Endothelial cell (in vitro differentiated cells): Measurements from ENCODE around the gene TEN1. TPM values are rescaled to one million over a fixed set of nuclear protein-coding genes. Genes with fewer than 3 reads are reported as not detected.
"Not testable (repeated sequence)": the region's sequence is repeated elsewhere in the genome, so short reads cannot be mapped to it uniquely, and the experiment has no call there.

Experiments used
- DNase-seq: peaks from one replicate; pipeline ENCODE4 v3.0.0; 2021; ENCODE audit warnings: low spot score
- H3K27ac Mint-ChIP-seq: one replicate; pipeline ENCODE4 v1.8.0; 2021; ENCODE audit warnings: mixed read lengths, inconsistent platforms; ENCODE audit not compliant: unreplicated experiment
- H3K27me3 Mint-ChIP-seq: one replicate; pipeline ENCODE4 v1.8.0; 2021; ENCODE audit warnings: mild to moderate bottlenecking, moderate library complexity, mixed read lengths, inconsistent platforms; ENCODE audit not compliant: unreplicated experiment
- H3K36me3 Mint-ChIP-seq: one replicate; pipeline ENCODE4 v1.8.0; 2021; ENCODE audit warnings: mild to moderate bottlenecking, low read depth, mixed read lengths, inconsistent platforms; ENCODE audit not compliant: unreplicated experiment
- H3K4me1 Mint-ChIP-seq: one replicate; pipeline ENCODE4 v1.8.0; 2021; ENCODE audit warnings: mild to moderate bottlenecking, mixed read lengths, inconsistent platforms; ENCODE audit not compliant: unreplicated experiment
- H3K4me3 Mint-ChIP-seq: one replicate; pipeline ENCODE4 v1.8.0; 2021; ENCODE audit warnings: mild to moderate bottlenecking, mixed read lengths, inconsistent platforms; ENCODE audit not compliant: unreplicated experiment
- H3K9me3 Mint-ChIP-seq: one replicate; pipeline ENCODE4 v1.8.0; 2021; ENCODE audit warnings: mixed read lengths, inconsistent platforms; ENCODE audit not compliant: unreplicated experiment
- total RNA-seq: library from RNA; stranded (reverse); fragmentation: NEBNext Ultra II Directional; extraction: Animal tissue kit (Norgen Biotek cat#: 25700); gene quantifications from one replicate; pipeline ENCODE4 v1.2.1, GENCODE V29; 2021; ENCODE audit not compliant: unreplicated experiment
- TF ChIP-seq, protein P1 (sequence below): fragments of 200-600 bp; sonication (generic); IDR thresholded peaks from one replicate; pipeline ENCODE4 v1.5.0; 2021; ENCODE audit warnings: antibody characterized with exemption; ENCODE audit not compliant: unreplicated experiment

The TEN1 gene
- total RNA-seq, 1 donor from 2014 or later = 22.6 TPM

DNA sequence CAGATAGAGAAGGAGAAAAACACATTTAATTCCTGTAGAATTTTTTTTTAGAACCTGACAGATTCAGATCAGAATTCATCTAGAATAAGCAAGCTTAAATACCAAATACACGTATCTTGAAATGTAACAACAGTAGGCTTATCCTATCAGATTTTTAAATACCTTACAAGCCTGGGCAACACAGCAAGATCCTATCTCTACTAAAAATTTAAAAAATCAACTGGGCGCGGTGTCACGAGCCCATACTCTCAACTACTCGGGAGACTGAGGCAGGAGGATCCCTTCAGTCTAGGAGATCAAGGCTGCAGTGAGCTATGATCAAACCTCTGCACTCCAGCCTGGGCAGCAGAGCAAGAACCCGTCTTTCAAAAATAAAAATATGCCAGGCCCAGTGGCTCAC lies 13.6 kb upstream of the TEN1 start:
- TF ChIP-seq, protein P1, sequence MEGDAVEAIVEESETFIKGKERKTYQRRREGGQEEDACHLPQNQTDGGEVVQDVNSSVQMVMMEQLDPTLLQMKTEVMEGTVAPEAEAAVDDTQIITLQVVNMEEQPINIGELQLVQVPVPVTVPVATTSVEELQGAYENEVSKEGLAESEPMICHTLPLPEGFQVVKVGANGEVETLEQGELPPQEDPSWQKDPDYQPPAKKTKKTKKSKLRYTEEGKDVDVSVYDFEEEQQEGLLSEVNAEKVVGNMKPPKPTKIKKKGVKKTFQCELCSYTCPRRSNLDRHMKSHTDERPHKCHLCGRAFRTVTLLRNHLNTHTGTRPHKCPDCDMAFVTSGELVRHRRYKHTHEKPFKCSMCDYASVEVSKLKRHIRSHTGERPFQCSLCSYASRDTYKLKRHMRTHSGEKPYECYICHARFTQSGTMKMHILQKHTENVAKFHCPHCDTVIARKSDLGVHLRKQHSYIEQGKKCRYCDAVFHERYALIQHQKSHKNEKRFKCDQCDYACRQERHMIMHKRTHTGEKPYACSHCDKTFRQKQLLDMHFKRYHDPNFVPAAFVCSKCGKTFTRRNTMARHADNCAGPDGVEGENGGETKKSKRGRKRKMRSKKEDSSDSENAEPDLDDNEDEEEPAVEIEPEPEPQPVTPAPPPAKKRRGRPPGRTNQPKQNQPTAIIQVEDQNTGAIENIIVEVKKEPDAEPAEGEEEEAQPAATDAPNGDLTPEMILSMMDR = no peak
- Mint-ChIP-seq H3K36me3 (peaks cover 13% of the 10 kb centered on the region), H3K9me3 (no peaks in the 10 kb centered on the region), H3K27me3 (peaks cover 4% of the 10 kb centered on the region), H3K4me3 (no peak overlapping the region), H3K4me1 (peaks cover 13% of the 10 kb centered on the region), H3K27ac (no peak overlapping the region)
- DNase-seq = no peak

DNA sequence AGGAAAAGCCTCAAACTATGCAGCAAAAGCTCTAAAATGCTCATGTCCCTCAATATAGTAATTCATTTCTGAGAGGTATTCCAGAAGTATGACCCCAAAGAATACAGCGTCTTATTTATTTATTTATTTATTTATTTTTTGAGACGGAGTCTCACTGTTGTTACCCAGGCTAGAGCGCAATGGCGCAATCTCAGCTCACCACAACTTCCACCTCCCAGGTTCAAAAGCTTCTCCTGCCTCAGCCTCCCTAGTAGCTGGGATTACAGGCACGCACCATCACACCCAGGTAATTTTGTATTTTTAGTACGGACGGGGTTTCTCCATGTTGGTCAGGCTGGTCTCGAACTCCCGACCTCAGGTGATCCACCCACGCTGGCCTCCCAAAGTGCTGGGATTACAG lies 10.0 kb upstream of the TEN1 start:
- DNase-seq, H3K27me3 Mint-ChIP-seq, H3K9me3 Mint-ChIP-seq: not testable (repeated sequence)
- peaks cover 35% of the 10 kb centered on the region for H3K4me1 Mint-ChIP-seq
- peak overlapping the region; percentile 64 for H3K27ac Mint-ChIP-seq
- peaks cover 15% of the 10 kb centered on the region for H3K36me3 Mint-ChIP-seq
- peak overlapping the region; percentile 43 for H3K4me3 Mint-ChIP-seq

DNA sequence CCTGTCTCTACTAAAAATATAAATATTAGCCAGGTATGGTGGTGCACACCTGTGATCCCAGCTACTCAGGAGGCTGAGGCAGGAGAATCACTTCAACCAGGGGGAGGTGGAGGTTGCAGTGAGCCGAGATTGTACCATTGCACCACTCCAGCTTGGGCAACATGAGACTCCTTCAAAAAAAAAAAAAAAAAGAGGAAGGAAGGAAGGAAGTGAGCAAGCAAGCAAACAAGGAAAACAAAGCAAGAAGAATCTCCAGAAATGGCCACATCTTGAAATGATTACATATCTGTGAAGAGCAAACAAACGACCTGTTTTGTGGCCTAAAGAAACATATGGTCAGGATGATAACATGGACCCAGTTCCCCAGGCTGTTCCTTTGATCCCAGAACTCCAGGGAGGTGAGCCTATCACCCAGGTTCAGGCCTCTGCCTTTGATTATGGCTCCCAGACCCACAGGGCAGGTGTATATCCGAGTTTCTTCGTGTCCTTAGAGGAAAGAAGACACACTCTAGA lies 9.0 kb upstream of the TEN1 start:
- Mint-ChIP-seq H3K4me3 (peak overlapping the region; percentile 23), H3K27me3 (peaks cover 3% of the 10 kb centered on the region), H3K27ac (peak overlapping the region; percentile 91), H3K4me1 (peaks cover 35% of the 10 kb centered on the region), H3K36me3 (peaks cover 15% of the 10 kb centered on the region), H3K9me3 (no peaks in the 10 kb centered on the region)
- no peak for DNase-seq
- TF ChIP-seq, protein P1 = no peak

GRCh38 chr17:75970626-75971025 lies 8.4 kb upstream of the TEN1 start:
- Mint-ChIP-seq H3K27ac (peak overlapping the region; percentile 91), H3K4me1 (peaks cover 35% of the 10 kb centered on the region), H3K4me3 (peak overlapping the region; percentile 23), H3K36me3 (peaks cover 15% of the 10 kb centered on the region), H3K9me3 (no peaks in the 10 kb centered on the region), H3K27me3 (peaks cover 3% of the 10 kb centered on the region)
- TF ChIP-seq, protein P1 = no peak
- DNase-seq = no peak

DNA sequence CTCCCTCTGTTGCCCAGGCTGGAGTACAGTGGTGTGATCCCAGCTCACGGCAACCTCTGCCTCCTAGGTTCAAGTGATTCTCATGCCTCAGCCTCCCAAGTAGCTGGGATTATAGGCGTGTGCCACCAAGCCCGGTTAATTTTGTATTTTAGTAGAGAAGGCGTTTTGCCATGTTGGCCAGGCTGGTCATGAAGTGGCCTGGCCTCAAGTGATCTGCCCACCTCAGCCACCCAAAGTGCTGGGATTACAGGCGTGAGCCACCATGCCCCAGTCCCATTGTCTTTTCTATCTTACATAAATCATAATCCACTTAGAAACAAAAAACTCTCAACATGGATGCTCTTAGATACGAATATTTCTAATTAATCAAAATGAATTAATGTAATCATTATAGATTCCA lies 3.9 kb upstream of the TEN1 start:
- not testable (repeated sequence) for H3K4me3 Mint-ChIP-seq

GRCh38 chr17:75975757-75976174 lies 3.3 kb upstream of the TEN1 start:
- H3K4me3 Mint-ChIP-seq = no peak overlapping the region
- peaks cover 41% of the 10 kb centered on the region for H3K4me1 Mint-ChIP-seq
- peaks cover 6% of the 10 kb centered on the region for H3K36me3 Mint-ChIP-seq
- no peaks in the 10 kb centered on the region for H3K9me3 Mint-ChIP-seq
- peaks cover 3% of the 10 kb centered on the region for H3K27me3 Mint-ChIP-seq
- H3K27ac Mint-ChIP-seq = no peak overlapping the region
- TF ChIP-seq, protein P1 = no peak
- DNase-seq = no peak

More for the DNA sequence above, 3.9 kb upstream of the TEN1 start:
- not testable (repeated sequence) for DNase-seq, H3K36me3 Mint-ChIP-seq, H3K9me3 Mint-ChIP-seq, H3K27me3 Mint-ChIP-seq, H3K27ac Mint-ChIP-seq
- peaks cover 45% of the 10 kb centered on the region for H3K4me1 Mint-ChIP-seq
